PC-3 (cell line): ENCODE measurements around the gene RAPGEF4.

ENCODE experiments used
- CTCF ChIP-seq: fragments of 300-600 bp; sonication (generic); conservative IDR thresholded peaks from 2 replicates; pipeline ENCODE4 v1.5.1; 2017; ENCODE audit warnings: antibody characterized with exemption, low read depth, mild to moderate bottlenecking, low read length
- EZH2 ChIP-seq: fragments of 300-600 bp; sonication (generic); IDR thresholded peaks from one replicate; pipeline ENCODE4 v1.6.1; 2017; ENCODE audit warnings: antibody characterized with exemption, mild to moderate bottlenecking, low read length; ENCODE audit not compliant: unreplicated experiment

- no peak for TF ChIP-seq CTCF
- TF ChIP-seq EZH2, result no peak
These were observed 190.0 kb downstream of the RAPGEF4 start for GRCh38 chr2:172925600-172925999.
